Subcutaneous abdominal adipose tissue (tissue), 5 donors: Measurements from ENCODE around the gene SLC25A33.
"Not testable (repeated sequence)": the region's sequence is repeated elsewhere in the genome, so short reads cannot be mapped to it uniquely, and the experiment has no call there.

Experiments used
- H3K27ac ChIP-seq: one replicate; pipeline ENCODE4 v1.7.0; 2013; ENCODE audit warnings: low read depth, mild to moderate bottlenecking, inconsistent platforms, low read length, moderate library complexity
- H3K27me3 ChIP-seq, 5 donors: one replicate each; pipeline ENCODE4 v1.7.0; 2013; ENCODE audit warnings: low read length in 5 of 5, inconsistent platforms in 1 of 5; ENCODE audit not compliant: control insufficient read depth in 5 of 5, insufficient read depth in 4 of 5
- H3K36me3 ChIP-seq, 5 donors: one replicate each; pipeline ENCODE4 v1.7.0; 2013; ENCODE audit warnings: low read length in 5 of 5; ENCODE audit not compliant: control insufficient read depth in 5 of 5, insufficient read depth in 5 of 5
- H3K4me1 ChIP-seq, 5 donors: one replicate each; pipeline ENCODE4 v1.7.0; 2013; ENCODE audit warnings: low read length in 5 of 5, mild to moderate bottlenecking in 3 of 5, moderate library complexity in 1 of 5; ENCODE audit not compliant: control insufficient read depth in 5 of 5, insufficient read depth in 5 of 5
- H3K4me3 ChIP-seq, 5 donors: one replicate each; pipeline ENCODE4 v1.7.0; 2013; ENCODE audit warnings: low read length in 5 of 5, low read depth in 1 of 5
- H3K9ac ChIP-seq, 5 donors: one replicate each; pipeline ENCODE4 v1.7.0; 2013; ENCODE audit warnings: low read length in 5 of 5, mild to moderate bottlenecking in 4 of 5, moderate library complexity in 3 of 5
- H3K9me3 ChIP-seq, 5 donors: one replicate each; pipeline ENCODE4 v1.7.0; 2013; ENCODE audit warnings: low read length in 5 of 5; ENCODE audit not compliant: control insufficient read depth in 5 of 5
- donor health status: healthy.
- donor health status: healthy.
- donor health status: healthy.
- donor health status: healthy.
- donor health status: healthy.

SLC25A33 gene

DNA sequence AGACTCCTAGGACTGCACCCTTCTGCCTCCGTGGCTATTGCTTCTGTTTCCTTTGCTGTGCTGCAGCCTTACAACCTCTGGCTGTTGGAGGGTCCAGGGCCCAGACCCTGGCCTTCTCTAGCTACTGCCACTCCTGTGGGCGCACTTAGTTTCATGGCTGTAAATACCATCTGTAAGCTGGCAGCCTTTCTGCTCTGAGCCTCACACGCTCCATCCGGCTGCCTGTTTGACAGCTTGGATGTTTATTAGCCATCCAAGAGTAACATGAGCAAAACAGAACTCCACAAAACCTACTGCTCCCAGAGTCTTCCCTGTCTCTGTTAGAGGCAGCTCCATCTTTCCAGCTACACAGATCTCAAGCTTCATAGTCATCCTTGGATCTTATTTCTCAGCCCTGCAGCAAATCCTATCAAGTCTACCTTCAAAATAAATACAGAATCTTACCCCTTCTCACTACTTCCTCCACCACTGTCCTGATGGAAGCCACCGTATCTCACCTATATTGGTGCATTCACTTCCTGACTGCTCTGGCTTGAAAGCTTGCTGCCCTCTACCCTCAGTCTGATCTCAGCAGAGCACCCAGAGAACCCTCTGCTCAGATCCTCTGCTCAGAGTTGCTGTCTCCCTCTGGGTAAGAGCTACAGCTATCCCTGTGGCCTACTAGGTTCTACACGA is 19.1 kb downstream of the SLC25A33 start:
- Histone ChIP-seq H3K9me3 (no peaks in the 10 kb centered on the region), H3K27ac (peak overlapping the region; percentile 69), H3K36me3 (peaks cover 4 to 29% (median 15%) of the 10 kb centered on the region in 5 donors), H3K4me3 (no peak overlapping the region), H3K27me3 (no peaks in the 10 kb centered on the region), H3K9ac (no peak overlapping the region), H3K4me1 (peaks cover 11 to 49% (median 43%) of the 10 kb centered on the region in 5 donors)

DNA sequence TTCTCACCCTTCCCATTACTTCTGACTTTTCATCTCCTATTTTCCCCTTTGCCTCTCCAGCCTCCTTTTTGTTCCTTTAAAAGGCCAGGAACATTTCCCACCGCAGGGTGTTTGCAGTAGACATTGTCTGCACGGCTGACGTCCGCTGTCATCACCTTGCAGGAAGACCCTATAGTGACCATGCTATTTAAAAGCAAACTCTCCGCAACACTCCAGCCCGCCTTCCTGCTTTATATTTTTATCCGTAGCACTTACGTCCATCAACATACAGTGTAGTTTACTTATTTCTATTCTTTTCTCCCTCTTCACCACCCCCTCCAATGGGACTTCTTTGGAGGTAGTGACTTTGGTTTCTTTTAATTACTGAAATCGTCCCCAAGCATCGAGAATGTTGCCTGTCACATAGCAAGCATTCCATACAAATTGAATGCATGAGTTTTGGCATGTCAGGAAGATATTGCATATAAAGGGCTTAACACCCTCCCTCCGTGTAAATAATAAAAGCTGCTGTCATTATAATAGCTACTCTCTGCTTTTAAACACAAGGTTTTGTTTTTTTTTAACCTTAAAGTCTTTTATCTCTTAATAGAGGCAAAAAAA is 19.8 kb downstream of the SLC25A33 start:
- Histone ChIP-seq H3K27me3 (no peaks in the 10 kb centered on the region), H3K9ac (no peak overlapping the region), H3K9me3 (no peaks in the 10 kb centered on the region), H3K36me3 (peaks cover 4 to 25% (median 11%) of the 10 kb centered on the region in 5 donors), H3K4me1 (peaks cover 11 to 52% (median 43%) of the 10 kb centered on the region in 5 donors), H3K27ac (peak overlapping the region; percentile 69), H3K4me3 (no peak overlapping the region)

- H3K4me3 ChIP-seq, result no peak overlapping the region
- peaks cover 4 to 25% (median 11%) of the 10 kb centered on the region in 5 donors for H3K36me3 ChIP-seq
- H3K4me1 ChIP-seq, result peaks cover 11 to 52% (median 43%) of the 10 kb centered on the region in 5 donors
- peak overlapping the region; percentile 69 for H3K27ac ChIP-seq
- H3K9me3 ChIP-seq, result no peaks in the 10 kb centered on the region
- peak overlapping the region in 1 of 5 donors; percentile 27 for H3K9ac ChIP-seq
- H3K27me3 ChIP-seq, result no peaks in the 10 kb centered on the region
These were observed 20.4 kb downstream of the SLC25A33 start for GRCh38 chr1:9559673-9560072.

GRCh38 chr1:9560090-9560489 is 20.8 kb downstream of the SLC25A33 start:
- not testable (repeated sequence) for H3K9me3 ChIP-seq, H3K27me3 ChIP-seq, H3K9ac ChIP-seq, H3K4me3 ChIP-seq
- H3K36me3 ChIP-seq, result peaks cover 4 to 25% (median 11%) of the 10 kb centered on the region in 5 donors
- H3K4me1 ChIP-seq, result peaks cover 11 to 50% (median 42%) of the 10 kb centered on the region in 5 donors
- H3K27ac ChIP-seq, result peak overlapping the region; percentile 85

GRCh38 chr1:9561429-9561828 is 22.2 kb downstream of the SLC25A33 start:
- peaks cover 4 to 46% (median 32%) of the 10 kb centered on the region in 5 donors for H3K4me1 ChIP-seq
- H3K9me3 ChIP-seq, result no peaks in the 10 kb centered on the region
- H3K27ac ChIP-seq, result peak overlapping the region; percentile 85
- H3K27me3 ChIP-seq, result no peaks in the 10 kb centered on the region
- peaks cover under 1 to 17% (median 6%) of the 10 kb centered on the region in 5 donors for H3K36me3 ChIP-seq
- H3K9ac ChIP-seq, result peak overlapping the region in 1 of 5 donors; percentile 22
- no peak overlapping the region for H3K4me3 ChIP-seq

- peak overlapping the region in 1 of 5 donors; percentile 35 for H3K9ac ChIP-seq
These were observed 30.0 kb downstream of the SLC25A33 start for GRCh38 chr1:9569267-9569666.

GRCh38 chr1:9570886-9571529 is 31.7 kb downstream of the SLC25A33 start:
- Histone ChIP-seq H3K36me3 (peaks cover 3 to 18% (median 10%) of the 10 kb centered on the region in 5 donors), H3K27ac (peak overlapping the region; percentile 76)
- H3K27me3 ChIP-seq, result not testable (repeated sequence)

More at GRCh38 chr1:9569267-9569666, 30.0 kb downstream of the SLC25A33 start:
- Histone ChIP-seq H3K27me3 (no peaks in the 10 kb centered on the region), H3K27ac (peak overlapping the region; percentile 76), H3K4me3 (no peak overlapping the region), H3K4me1 (peaks cover 0 to 35% (median 2%) of the 10 kb centered on the region in 5 donors), H3K9me3 (no peaks in the 10 kb centered on the region), H3K36me3 (peaks cover 3 to 15% (median 4%) of the 10 kb centered on the region in 5 donors)

DNA sequence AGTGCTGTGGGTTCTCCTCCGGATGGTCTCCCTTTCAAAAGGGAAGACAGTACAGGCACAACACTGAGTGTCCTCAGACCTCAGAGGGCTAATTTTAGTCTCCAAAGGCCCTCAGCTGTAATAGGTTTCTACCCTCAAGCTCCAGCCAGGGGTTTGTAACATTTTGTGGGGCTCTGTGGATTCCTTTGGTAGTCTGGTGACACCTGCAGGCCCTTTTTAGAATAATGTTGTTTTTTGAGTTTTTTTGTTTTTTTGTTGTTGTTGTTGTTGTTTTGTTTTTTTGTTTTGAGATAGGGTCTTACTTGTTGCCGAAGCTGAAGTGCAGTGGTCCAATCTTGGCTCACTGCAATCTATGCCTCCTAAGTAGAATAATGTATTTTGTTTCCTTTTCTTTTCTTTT is 34.5 kb downstream of the SLC25A33 start:
- Histone ChIP-seq H3K36me3 (peaks cover 11 to 34% (median 15%) of the 10 kb centered on the region in 5 donors), H3K4me3 (no peak overlapping the region), H3K27me3 (no peaks in the 10 kb centered on the region), H3K9ac (no peak overlapping the region), H3K4me1 (peaks cover 0 to 35% (median 2%) of the 10 kb centered on the region in 5 donors), H3K27ac (no peak overlapping the region), H3K9me3 (no peaks in the 10 kb centered on the region)

More at GRCh38 chr1:9570886-9571529, 31.7 kb downstream of the SLC25A33 start:
- not testable (repeated sequence) for H3K9ac ChIP-seq, H3K4me3 ChIP-seq, H3K9me3 ChIP-seq
- peaks cover 0 to 34% (median 2%) of the 10 kb centered on the region in 5 donors for H3K4me1 ChIP-seq

- Histone ChIP-seq H3K4me3 (no peak overlapping the region), H3K9ac (no peak overlapping the region), H3K9me3 (no peaks in the 10 kb centered on the region), H3K36me3 (peaks cover 16 to 51% (median 28%) of the 10 kb centered on the region in 5 donors), H3K27ac (no peak overlapping the region), H3K4me1 (peaks cover 0 to 25% (median 0%) of the 10 kb centered on the region in 5 donors), H3K27me3 (no peaks in the 10 kb centered on the region)
These were observed 36.2 kb downstream of the SLC25A33 start for GRCh38 chr1:9575486-9575885.

DNA sequence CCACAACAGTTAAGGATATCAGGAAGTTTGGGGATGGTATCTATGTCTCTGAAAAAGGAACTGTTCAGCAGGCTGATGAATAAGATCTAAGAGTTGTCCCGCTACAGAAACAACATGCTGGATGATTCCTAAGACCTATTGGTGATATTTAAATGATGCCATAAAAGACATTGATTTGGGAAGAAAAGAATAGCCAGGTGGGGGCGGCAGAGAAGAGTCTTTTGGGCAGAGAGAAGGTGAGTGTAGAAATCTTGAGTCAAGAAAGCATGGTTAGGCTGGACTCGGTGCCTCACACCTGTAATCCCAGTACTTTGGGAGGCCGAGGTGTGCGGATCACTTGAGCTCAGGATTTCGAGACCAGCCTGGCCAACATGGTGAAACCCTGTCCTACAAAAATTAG is 37.6 kb downstream of the SLC25A33 start:
- Histone ChIP-seq H3K4me3 (no peak overlapping the region), H3K9ac (no peak overlapping the region), H3K36me3 (peaks cover 16 to 60% (median 29%) of the 10 kb centered on the region in 5 donors), H3K27ac (no peak overlapping the region), H3K4me1 (peaks cover 0 to 11% (median 0%) of the 10 kb centered on the region in 5 donors), H3K9me3 (no peaks in the 10 kb centered on the region), H3K27me3 (no peaks in the 10 kb centered on the region)
